ENCODE measurements around the gene OPTC. TPM values are rescaled to one million over a fixed set of nuclear protein-coding genes. Genes with fewer than 3 reads are reported as not detected.

The OPTC gene
- total RNA-seq, 1 donor from 2014 or later = not detected

GRCh38 chr1:203495845-203496244 is 1.9 kb downstream of the OPTC start:
- Mint-ChIP-seq H3K27ac (ENCODE audit: unreplicated experiment) (no peak overlapping the region), H3K4me1 (ENCODE audit: unreplicated experiment) (no peaks in the 10 kb centered on the region), H3K27me3 (ENCODE audit: unreplicated experiment) (peaks cover 16% of the 10 kb centered on the region), H3K9me3 (ENCODE audit: unreplicated experiment) (no peaks in the 10 kb centered on the region), H3K4me3 (ENCODE audit: unreplicated experiment) (no peak overlapping the region), H3K36me3 (ENCODE audit: unreplicated experiment) (no peaks in the 10 kb centered on the region)
- DNase-seq (ENCODE audit: extremely low spot score, unreplicated experiment) = no peak
- TF ChIP-seq, protein P1, sequence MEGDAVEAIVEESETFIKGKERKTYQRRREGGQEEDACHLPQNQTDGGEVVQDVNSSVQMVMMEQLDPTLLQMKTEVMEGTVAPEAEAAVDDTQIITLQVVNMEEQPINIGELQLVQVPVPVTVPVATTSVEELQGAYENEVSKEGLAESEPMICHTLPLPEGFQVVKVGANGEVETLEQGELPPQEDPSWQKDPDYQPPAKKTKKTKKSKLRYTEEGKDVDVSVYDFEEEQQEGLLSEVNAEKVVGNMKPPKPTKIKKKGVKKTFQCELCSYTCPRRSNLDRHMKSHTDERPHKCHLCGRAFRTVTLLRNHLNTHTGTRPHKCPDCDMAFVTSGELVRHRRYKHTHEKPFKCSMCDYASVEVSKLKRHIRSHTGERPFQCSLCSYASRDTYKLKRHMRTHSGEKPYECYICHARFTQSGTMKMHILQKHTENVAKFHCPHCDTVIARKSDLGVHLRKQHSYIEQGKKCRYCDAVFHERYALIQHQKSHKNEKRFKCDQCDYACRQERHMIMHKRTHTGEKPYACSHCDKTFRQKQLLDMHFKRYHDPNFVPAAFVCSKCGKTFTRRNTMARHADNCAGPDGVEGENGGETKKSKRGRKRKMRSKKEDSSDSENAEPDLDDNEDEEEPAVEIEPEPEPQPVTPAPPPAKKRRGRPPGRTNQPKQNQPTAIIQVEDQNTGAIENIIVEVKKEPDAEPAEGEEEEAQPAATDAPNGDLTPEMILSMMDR (IDR thresholded peaks at IDR 0.05) = no peak

DNA sequence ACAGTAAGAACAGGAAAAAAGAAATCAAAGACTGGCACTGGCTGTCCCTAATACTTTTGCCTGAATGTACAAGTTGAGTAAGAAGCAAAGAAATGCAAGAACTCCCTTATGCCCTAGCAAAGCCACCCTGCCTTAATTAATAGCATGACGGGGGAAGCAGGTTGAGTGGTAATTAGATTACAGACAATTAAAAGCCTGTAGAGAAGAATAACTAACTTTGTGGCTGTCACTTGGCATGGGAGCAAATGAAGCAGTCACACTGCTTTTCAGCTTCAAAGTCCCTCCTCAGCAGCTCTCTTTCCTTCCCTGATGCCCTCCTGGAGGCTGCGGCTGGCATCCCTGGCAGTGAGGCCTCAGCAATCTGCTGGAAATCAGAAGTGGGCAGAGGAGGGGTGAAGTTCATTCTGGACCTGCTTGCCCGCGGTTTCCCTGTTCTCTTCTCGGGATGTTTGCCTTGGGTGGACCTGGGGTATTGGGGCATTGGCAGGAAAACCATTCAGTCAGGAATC is 3.4 kb downstream of the OPTC start:
- no peak overlapping the region for H3K27ac Mint-ChIP-seq (ENCODE audit: unreplicated experiment)
- H3K27me3 Mint-ChIP-seq (ENCODE audit: unreplicated experiment) = peaks cover 5% of the 10 kb centered on the region
- H3K4me1 Mint-ChIP-seq (ENCODE audit: unreplicated experiment) = no peaks in the 10 kb centered on the region
- TF ChIP-seq, protein P1 (IDR thresholded peaks at IDR 0.05) = no peak
- H3K36me3 Mint-ChIP-seq (ENCODE audit: unreplicated experiment) = no peaks in the 10 kb centered on the region
- H3K9me3 Mint-ChIP-seq (ENCODE audit: unreplicated experiment) = no peaks in the 10 kb centered on the region
- no peak for DNase-seq (ENCODE audit: extremely low spot score, unreplicated experiment)
- no peak overlapping the region for H3K4me3 Mint-ChIP-seq (ENCODE audit: unreplicated experiment)

DNA sequence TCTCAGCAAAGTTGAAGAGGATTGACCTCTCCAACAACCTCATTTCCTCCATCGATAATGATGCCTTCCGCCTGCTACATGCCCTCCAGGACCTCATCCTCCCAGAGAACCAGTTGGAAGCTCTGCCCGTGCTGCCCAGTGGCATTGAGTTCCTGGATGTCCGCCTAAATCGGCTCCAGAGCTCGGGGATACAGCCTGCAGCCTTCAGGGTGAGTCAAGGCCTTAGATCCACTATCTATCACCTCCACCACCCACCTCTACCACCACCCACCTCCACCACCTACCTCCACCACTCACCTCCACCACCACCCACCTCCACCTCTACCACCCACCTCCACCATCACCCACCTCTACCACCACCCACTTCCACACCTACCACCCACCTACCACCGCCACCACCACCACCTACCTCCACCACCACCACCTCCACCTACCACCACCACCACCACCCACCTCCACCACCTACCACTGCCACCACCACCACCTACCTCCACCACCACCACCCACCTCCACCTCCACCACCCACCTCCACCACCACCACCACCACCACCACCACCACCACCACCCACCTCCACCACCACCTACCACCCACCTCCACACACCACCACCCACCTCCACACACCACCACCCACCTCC is 5.8 kb downstream of the OPTC start:
- H3K27me3 Mint-ChIP-seq (ENCODE audit: unreplicated experiment) = no peaks in the 10 kb centered on the region
- peaks cover 3% of the 10 kb centered on the region for H3K4me1 Mint-ChIP-seq (ENCODE audit: unreplicated experiment)
- no peak overlapping the region for H3K27ac Mint-ChIP-seq (ENCODE audit: unreplicated experiment)
- H3K9me3 Mint-ChIP-seq (ENCODE audit: unreplicated experiment) = no peaks in the 10 kb centered on the region
- no peak overlapping the region for H3K4me3 Mint-ChIP-seq (ENCODE audit: unreplicated experiment)
- no peaks in the 10 kb centered on the region for H3K36me3 Mint-ChIP-seq (ENCODE audit: unreplicated experiment)
- TF ChIP-seq, protein P1 (IDR thresholded peaks at IDR 0.05) = no peak
- no peak for DNase-seq (ENCODE audit: extremely low spot score, unreplicated experiment)

- peaks cover 4% of the 10 kb centered on the region for H3K4me1 Mint-ChIP-seq (ENCODE audit: unreplicated experiment)
- no peaks in the 10 kb centered on the region for H3K9me3 Mint-ChIP-seq (ENCODE audit: unreplicated experiment)
- H3K27ac Mint-ChIP-seq (ENCODE audit: unreplicated experiment) = no peak overlapping the region
- TF ChIP-seq, protein P1 (IDR thresholded peaks at IDR 0.05) = no peak
- H3K36me3 Mint-ChIP-seq (ENCODE audit: unreplicated experiment) = no peaks in the 10 kb centered on the region
- DNase-seq (ENCODE audit: extremely low spot score, unreplicated experiment) = no peak
- H3K27me3 Mint-ChIP-seq (ENCODE audit: unreplicated experiment) = no peaks in the 10 kb centered on the region
- H3K4me3 Mint-ChIP-seq (ENCODE audit: unreplicated experiment) = no peak overlapping the region
Measured at GRCh38 chr1:203500279-203500678, 6.3 kb downstream of the OPTC start.

DNA sequence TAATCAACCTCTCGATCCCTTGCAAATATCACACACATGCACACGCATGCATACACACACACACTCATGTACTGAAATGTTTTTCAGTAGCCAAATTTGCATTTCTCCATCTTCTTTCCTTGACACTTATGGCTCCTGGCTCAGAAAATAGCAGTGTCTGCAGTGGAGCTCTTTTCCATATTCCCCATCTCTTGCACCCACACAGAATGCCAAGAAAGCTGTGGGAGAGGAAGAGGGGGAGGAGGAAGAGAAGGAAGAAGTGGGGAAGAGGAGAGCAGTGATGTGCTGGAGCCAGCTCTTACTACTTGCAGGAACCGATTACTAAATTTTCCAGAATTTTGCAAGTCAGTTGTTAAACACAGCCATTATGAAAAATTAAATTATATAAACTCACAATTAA is 9.9 kb downstream of the OPTC start:
- TF ChIP-seq, protein P1 (IDR thresholded peaks at IDR 0.05) = no peak
- Mint-ChIP-seq H3K4me3 (ENCODE audit: unreplicated experiment) (no peak overlapping the region), H3K36me3 (ENCODE audit: unreplicated experiment) (no peaks in the 10 kb centered on the region), H3K9me3 (ENCODE audit: unreplicated experiment) (no peaks in the 10 kb centered on the region), H3K27ac (ENCODE audit: unreplicated experiment) (no peak overlapping the region), H3K4me1 (ENCODE audit: unreplicated experiment) (peaks cover 23% of the 10 kb centered on the region), H3K27me3 (ENCODE audit: unreplicated experiment) (no peaks in the 10 kb centered on the region)
- no peak for DNase-seq (ENCODE audit: extremely low spot score, unreplicated experiment)
